GM06990 (cell line): ENCODE measurements around the gene GBX2.

Experiments used
- DNase-seq: peaks from one replicate; pipeline ENCODE4 v3.0.0-alpha.2; 2011; ENCODE audit not compliant: insufficient read length; ENCODE audit errors: extremely low read depth
- H3K27me3 ChIP-seq: replicated peaks from 2 replicates; pipeline ENCODE4 v1.6.0; 2011; ENCODE audit warnings: low read length; ENCODE audit not compliant: control insufficient read depth, insufficient read depth
- H3K36me3 ChIP-seq: 2 replicates; pipeline ENCODE4 v1.5.1; 2011; ENCODE audit warnings: low read length; ENCODE audit not compliant: control insufficient read depth, insufficient read depth
- H3K4me3 ChIP-seq: replicated peaks from 2 replicates; pipeline ENCODE4 v1.5.1; 2011; ENCODE audit warnings: low read depth, mild to moderate bottlenecking, control low read depth, low read length
- TF ChIP-seq, protein P1 (sequence below): IDR thresholded peaks from 2 replicates; pipeline ENCODE4 v1.5.1; 2011; ENCODE audit warnings: low read length, control low read depth, mild to moderate bottlenecking, inconsistent platforms; ENCODE audit not compliant: insufficient read depth, poor library complexity, severe bottlenecking

GBX2 gene

DNA sequence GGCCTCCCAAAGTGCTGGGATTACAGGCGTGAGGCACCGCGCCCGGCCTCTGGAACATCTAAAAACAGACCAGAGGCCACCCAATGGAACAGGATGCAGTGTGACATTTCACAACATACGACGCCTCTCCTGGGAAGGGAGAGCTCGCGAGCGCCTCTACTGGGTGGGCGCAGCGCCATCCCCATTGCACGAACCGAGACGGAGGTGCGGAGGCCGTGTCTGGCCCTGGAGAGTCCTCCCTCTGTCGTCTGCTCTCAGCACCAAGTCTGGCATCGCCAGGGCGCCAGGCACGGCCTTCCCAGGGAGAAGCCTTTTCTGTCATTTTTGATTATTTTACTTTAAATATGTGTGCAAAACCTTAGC lies 9.4 kb upstream of the GBX2 start:
- Histone ChIP-seq H3K4me3 (no peak overlapping the region), H3K27me3 (no peaks in the 10 kb centered on the region; the same call in none of the 2 replicates), H3K36me3 (no peaks in the 10 kb centered on the region)
- TF ChIP-seq, protein P1, sequence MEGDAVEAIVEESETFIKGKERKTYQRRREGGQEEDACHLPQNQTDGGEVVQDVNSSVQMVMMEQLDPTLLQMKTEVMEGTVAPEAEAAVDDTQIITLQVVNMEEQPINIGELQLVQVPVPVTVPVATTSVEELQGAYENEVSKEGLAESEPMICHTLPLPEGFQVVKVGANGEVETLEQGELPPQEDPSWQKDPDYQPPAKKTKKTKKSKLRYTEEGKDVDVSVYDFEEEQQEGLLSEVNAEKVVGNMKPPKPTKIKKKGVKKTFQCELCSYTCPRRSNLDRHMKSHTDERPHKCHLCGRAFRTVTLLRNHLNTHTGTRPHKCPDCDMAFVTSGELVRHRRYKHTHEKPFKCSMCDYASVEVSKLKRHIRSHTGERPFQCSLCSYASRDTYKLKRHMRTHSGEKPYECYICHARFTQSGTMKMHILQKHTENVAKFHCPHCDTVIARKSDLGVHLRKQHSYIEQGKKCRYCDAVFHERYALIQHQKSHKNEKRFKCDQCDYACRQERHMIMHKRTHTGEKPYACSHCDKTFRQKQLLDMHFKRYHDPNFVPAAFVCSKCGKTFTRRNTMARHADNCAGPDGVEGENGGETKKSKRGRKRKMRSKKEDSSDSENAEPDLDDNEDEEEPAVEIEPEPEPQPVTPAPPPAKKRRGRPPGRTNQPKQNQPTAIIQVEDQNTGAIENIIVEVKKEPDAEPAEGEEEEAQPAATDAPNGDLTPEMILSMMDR = peak; percentile 42
- no peak for DNase-seq

DNA sequence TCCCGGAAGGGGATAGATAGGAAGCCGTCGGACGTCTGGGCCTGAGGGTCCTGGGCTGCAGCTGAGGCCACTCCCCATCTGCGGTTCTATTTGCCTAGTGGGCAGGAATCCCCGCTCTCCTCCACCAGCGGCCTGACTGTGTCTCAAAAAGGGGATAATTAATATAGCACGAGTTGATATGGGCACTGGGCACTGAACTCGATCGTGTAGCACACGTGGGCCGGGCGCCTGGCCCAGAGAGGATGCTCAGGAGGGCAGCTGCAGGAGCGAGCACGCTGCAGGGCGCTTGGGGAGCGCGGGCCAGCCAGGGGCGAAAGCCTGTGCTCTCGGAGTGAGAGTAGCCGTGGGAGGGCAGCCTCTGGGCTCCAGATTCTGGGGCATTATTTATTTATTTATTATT lies 8.8 kb upstream of the GBX2 start:
- TF ChIP-seq, protein P1 = no peak
- Histone ChIP-seq H3K36me3 (no peaks in the 10 kb centered on the region), H3K4me3 (no peak overlapping the region), H3K27me3 (no peaks in the 10 kb centered on the region; the same call in none of the 2 replicates)
- DNase-seq = no peak

DNA sequence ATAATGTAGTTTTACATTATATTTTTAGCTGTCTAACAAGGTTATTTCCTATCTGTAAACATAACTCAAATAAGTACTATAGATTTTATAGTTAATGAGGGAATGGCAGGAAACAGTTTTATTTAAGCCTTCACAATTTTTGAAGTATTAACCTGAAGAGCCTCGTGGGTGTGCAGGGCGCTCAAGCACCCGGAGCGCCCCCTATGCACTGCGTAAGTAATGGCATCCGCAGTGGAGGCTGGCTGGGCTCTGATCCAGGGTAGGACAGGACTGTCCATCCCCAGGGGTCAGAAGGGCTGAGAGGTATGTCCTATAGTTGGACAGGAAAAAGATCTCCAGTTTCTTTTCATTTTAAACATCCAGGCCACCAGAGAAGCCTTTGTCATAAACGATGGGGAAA lies 8.2 kb upstream of the GBX2 start:
- H3K4me3 ChIP-seq = no peak overlapping the region
- no peaks in the 10 kb centered on the region; the same call in none of the 2 replicates for H3K27me3 ChIP-seq
- no peaks in the 10 kb centered on the region for H3K36me3 ChIP-seq
- TF ChIP-seq, protein P1 = peak; percentile 59
- no peak for DNase-seq

DNA sequence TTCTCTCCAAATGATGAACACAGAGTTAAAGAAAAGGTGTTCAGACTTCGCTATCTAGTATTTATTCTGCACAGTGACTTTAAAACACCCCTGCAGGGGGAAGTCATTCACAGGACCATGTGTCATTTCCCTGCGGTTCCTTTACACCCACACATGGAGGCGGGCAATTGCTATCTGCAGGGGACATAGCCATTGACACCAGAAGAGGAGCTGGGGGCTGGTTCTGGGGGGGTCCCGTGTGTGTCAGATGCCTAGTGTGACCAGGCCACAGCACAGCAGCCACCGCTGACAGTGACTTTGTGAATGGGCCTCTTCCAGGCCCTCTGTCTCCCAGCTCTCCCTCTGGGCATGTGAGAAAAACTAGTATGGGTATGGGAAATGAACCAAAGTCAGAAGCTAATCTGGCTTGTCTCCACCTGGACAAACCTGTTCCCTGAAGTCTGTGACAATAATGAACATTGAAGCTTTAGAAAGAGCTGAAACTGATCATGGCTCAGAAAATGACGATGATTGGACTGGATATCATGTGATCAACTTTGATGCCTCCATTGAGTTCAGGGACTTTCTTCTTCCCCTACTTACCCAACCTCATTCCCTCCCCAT lies 7.5 kb upstream of the GBX2 start:
- no peak overlapping the region for H3K4me3 ChIP-seq
- no peaks in the 10 kb centered on the region; the same call in none of the 2 replicates for H3K27me3 ChIP-seq
- TF ChIP-seq, protein P1 = no peak
- DNase-seq = no peak
- H3K36me3 ChIP-seq = no peaks in the 10 kb centered on the region

DNA sequence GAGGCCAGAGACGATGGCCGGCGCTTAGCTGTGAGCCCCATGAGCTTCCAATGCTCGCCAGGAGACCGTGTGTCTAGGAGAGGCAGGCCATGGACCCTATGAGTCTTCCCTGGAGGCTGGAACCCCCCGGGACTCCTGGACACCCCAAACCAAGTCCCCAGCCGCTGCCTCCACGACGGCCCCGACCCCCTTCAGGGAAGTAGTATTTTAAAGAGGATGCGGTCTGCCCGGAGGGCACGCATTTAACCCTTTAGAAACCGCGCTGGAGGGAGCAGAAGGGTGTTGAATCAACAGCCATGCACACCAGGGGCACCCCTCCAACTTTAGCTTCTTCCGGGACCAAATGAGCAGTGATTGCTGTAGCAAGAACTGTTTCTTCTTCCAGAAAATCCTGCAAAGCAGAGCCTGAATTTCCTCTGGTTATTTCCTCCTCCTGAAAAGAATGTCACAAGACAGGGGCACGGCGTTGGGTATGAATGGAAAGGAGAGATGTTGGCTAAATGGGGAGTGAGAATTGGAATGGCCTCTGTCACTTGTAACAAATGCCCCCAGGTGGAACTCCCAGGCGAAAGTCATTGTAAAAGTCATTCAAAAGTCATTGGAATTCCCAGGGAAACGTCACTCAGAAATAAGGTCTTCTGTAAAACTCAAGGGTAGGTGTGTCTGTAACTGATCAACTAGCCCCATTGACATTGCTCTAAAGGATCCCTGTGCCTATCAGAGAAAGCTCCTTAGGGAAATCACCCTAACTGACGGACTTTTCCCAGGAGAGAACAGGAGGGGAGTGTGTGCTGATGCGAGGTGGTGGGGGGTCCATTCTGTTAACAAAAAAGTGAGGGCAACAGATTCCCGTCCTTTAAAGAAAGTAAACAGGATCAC lies 5.8 kb upstream of the GBX2 start:
- H3K36me3 ChIP-seq = no peaks in the 10 kb centered on the region
- H3K27me3 ChIP-seq = no peaks in the 10 kb centered on the region; the same call in none of the 2 replicates
- H3K4me3 ChIP-seq = no peak overlapping the region
- DNase-seq = no peak
- TF ChIP-seq, protein P1 = no peak
